NCI-H2081 treated with DMSO at 0.1 percent for 48 hours (cell line): ENCODE data around the gene CPM.

Experiments
- DNase-seq: peaks from one replicate; lab custom pipeline; 2025; lab: John Stamatoyannopoulos, UW

The CPM gene

GRCh38 chr12:68956466-68956865 lies 23.5 kb upstream of the CPM start:
- no peak for DNase-seq

- no peak for DNase-seq
Measured at GRCh38 chr12:68954811-68955210, 21.8 kb upstream of the CPM start.

- DNase-seq: no peak
Measured at GRCh38 chr12:68953536-68953935, 20.6 kb upstream of the CPM start.

GRCh38 chr12:68951652-68952051 lies 18.7 kb upstream of the CPM start:
- no peak for DNase-seq

GRCh38 chr12:68950511-68950910 lies 17.5 kb upstream of the CPM start:
- DNase-seq: no peak

- DNase-seq: no peak
Measured at GRCh38 chr12:68945255-68945654, 12.3 kb upstream of the CPM start.

- DNase-seq: no peak
Measured at GRCh38 chr12:68944296-68945076, 11.5 kb upstream of the CPM start.

GRCh38 chr12:68943848-68944247 lies 10.9 kb upstream of the CPM start:
- no peak for DNase-seq

GRCh38 chr12:68940731-68941130 lies 7.8 kb upstream of the CPM start:
- DNase-seq: no peak

GRCh38 chr12:68939505-68939904 lies 6.5 kb upstream of the CPM start:
- no peak for DNase-seq

GRCh38 chr12:68934392-68934791 lies 1.4 kb upstream of the CPM start:
- DNase-seq: no peak

- no peak for DNase-seq
Measured at GRCh38 chr12:68932128-68932960, 627 bp downstream of the CPM start.

GRCh38 chr12:68930178-68930577 lies 2.8 kb downstream of the CPM start:
- no peak for DNase-seq

GRCh38 chr12:68924546-68924945 lies 8.4 kb downstream of the CPM start:
- DNase-seq: no peak

- no peak for DNase-seq
Measured at GRCh38 chr12:68919581-68920239, 13.3 kb downstream of the CPM start.

- no peak for DNase-seq
Measured at GRCh38 chr12:68918960-68919359, 14.0 kb downstream of the CPM start.

GRCh38 chr12:68915055-68915454 lies 17.9 kb downstream of the CPM start:
- DNase-seq: no peak

GRCh38 chr12:68913682-68914081 lies 19.3 kb downstream of the CPM start:
- DNase-seq: no peak

- no peak for DNase-seq
Measured at GRCh38 chr12:68912916-68913315, 20.1 kb downstream of the CPM start.

GRCh38 chr12:68911197-68911718 lies 21.7 kb downstream of the CPM start:
- DNase-seq: no peak

- no peak for DNase-seq
Measured at GRCh38 chr12:68910128-68910527, 22.8 kb downstream of the CPM start.

GRCh38 chr12:68908076-68908475 lies 24.9 kb downstream of the CPM start:
- DNase-seq: no peak

GRCh38 chr12:68905733-68906132 lies 27.2 kb downstream of the CPM start:
- DNase-seq: no peak
